HepG2 (cell line): ENCODE results near the gene LAMP2. TPM values are rescaled to one million over a fixed set of nuclear protein-coding genes. Genes with fewer than 3 reads are reported as not detected.

ENCODE experiments used
- ATAC-seq: fragments of 200-7000 bp; cut with Tn5 transposase; 3 replicates; pipeline ENCODE4 v1.9.1; 2020; ENCODE audit warnings: mild to moderate bottlenecking, moderate library complexity
- BruUV-seq: library from RNA; stranded (reverse); fragments of 400-500 nt; replicated peaks from 2 replicates; lab custom pipeline; 2021; lab: Mats Ljungman, UMichigan
- CTCF ChIA-PET: fragments of 300-600 bp; formaldehyde crosslinking; extraction: SDS; loops from one replicate; lab custom pipeline; 2021; ENCODE audit warnings: low total read pairs, inconsistent platforms, low intra/inter-chr PET ratio; lab: Yijun Ruan, JAX
- POLR2A ChIA-PET: fragments of 350-600 bp; sonication (Branson Sonifier 250); formaldehyde crosslinking; loops from one replicate; lab custom pipeline; 2020; ENCODE audit warnings: antibody characterized with exemption, inconsistent platforms; lab: Yijun Ruan, JAX
- DNase-seq: peaks from one replicate; pipeline ENCODE4 v3.0.0-alpha.2; 2015; ENCODE audit warnings: low spot score
- FAIRE-seq: peaks from 3 replicates; lab custom pipeline; 2011; peaks lifted over from hg19 to GRCh38; lab: Jason Lieb, UNC
- H2AFZ ChIP-seq: one replicate; pipeline ENCODE4 v1.6.1; 2011; ENCODE audit warnings: low read length, inconsistent platforms
- H3K27ac ChIP-seq: fragments of 300-600 bp; 3 replicates; pipeline ENCODE4 v1.8.0; 2011; ENCODE audit warnings: mixed run types, mild to moderate bottlenecking, mixed read lengths, low read length, inconsistent platforms; ENCODE audit not compliant: insufficient read depth; ENCODE audit errors: extremely low read length
- H3K27me3 ChIP-seq, 2 experiments: fragments of 200-600 bp in 1 of 2; 2 replicates in 1 of 2; 3 replicates in 1 of 2; pipeline versions ENCODE4 v1.6.0 to v1.8.0; 2011; ENCODE audit warnings: low read length in 2 of 2, mild to moderate bottlenecking in 2 of 2, moderate library complexity in 2 of 2, inconsistent platforms in 1 of 2; ENCODE audit not compliant: insufficient read depth in 2 of 2, control insufficient read depth in 1 of 2
- H3K36me3 ChIP-seq, 2 experiments: fragments of 200-600 bp in 1 of 2; replicated peaks in 1 of 2; 2 replicates in 1 of 2; 3 replicates in 1 of 2; pipeline versions ENCODE4 v1.5.1 to v1.8.0; 2011; ENCODE audit warnings: low read length in 2 of 2, inconsistent platforms in 1 of 2; ENCODE audit not compliant: insufficient read depth in 2 of 2, control insufficient read depth in 1 of 2
- H3K4me1 ChIP-seq: 2 replicates; pipeline ENCODE4 v1.5.1; 2012; ENCODE audit warnings: low read length, inconsistent platforms; ENCODE audit not compliant: insufficient read depth
- H3K4me2 ChIP-seq: 2 replicates; pipeline ENCODE4 v1.6.0; 2011; ENCODE audit warnings: low read depth, low read length, inconsistent platforms
- H3K4me3 ChIP-seq, 3 experiments: fragments of 200-600 bp in 1 of 3; sonication (generic), shearing (Covaris generic) in 1 of 3; replicated peaks in 1 of 3; 2 replicates each; pipeline ENCODE4 v1.5.1; 2011 to 2016; ENCODE audit warnings: low read length in 3 of 3, inconsistent platforms in 2 of 3, low read depth in 2 of 3, mild to moderate bottlenecking in 2 of 3, control low read depth in 1 of 3, mixed read lengths in 1 of 3; ENCODE audit not compliant: insufficient read depth in 1 of 3
- H3K79me2 ChIP-seq: one replicate; pipeline ENCODE4 v1.6.1; 2011; ENCODE audit warnings: low read length, inconsistent platforms; ENCODE audit not compliant: insufficient read depth
- H3K9ac ChIP-seq: 2 replicates; pipeline ENCODE4 v1.6.0; 2011; ENCODE audit warnings: mild to moderate bottlenecking, low read depth, low read length, inconsistent platforms; ENCODE audit not compliant: insufficient read depth
- H3K9me3 ChIP-seq: 2 replicates; pipeline ENCODE4 v1.5.1; 2012; ENCODE audit warnings: mild to moderate bottlenecking, low read length
- H4K20me1 ChIP-seq: 2 replicates; pipeline ENCODE4 v1.6.0; 2011; ENCODE audit warnings: inconsistent platforms, mild to moderate bottlenecking, low read length, moderate library complexity; ENCODE audit not compliant: insufficient read depth
- ARID3A ChIP-seq: IDR thresholded peaks from 2 replicates; pipeline ENCODE4 v1.6.1; 2012; ENCODE audit warnings: low read depth, low read length, improper control_type of control experiment
- BCL3 ChIP-seq: sonication (generic); formaldehyde crosslinking; IDR thresholded peaks from 2 replicates; pipeline ENCODE4 v1.5.1; 2020; ENCODE audit warnings: mild to moderate bottlenecking, missing genetic modification reagents, moderate library complexity
- NAIF1 ChIP-seq: sonication (generic); formaldehyde crosslinking; IDR thresholded peaks from 2 replicates; pipeline ENCODE4 v1.5.0; 2020; ENCODE audit warnings: mild to moderate bottlenecking, missing genetic modification reagents, borderline replicate concordance
- ZNF337 ChIP-seq: sonication (generic); formaldehyde crosslinking; IDR thresholded peaks from 2 replicates; pipeline ENCODE4 v1.5.1; 2020; ENCODE audit warnings: missing genetic modification reagents, low read depth, mild to moderate bottlenecking, borderline replicate concordance
- ZNF569 ChIP-seq: sonication (generic); formaldehyde crosslinking; IDR thresholded peaks from 2 replicates; pipeline ENCODE4 v1.5.0; 2020; ENCODE audit warnings: mild to moderate bottlenecking, missing genetic modification reagents, moderate library complexity, borderline replicate concordance
- ZNF788 ChIP-seq: sonication (generic); formaldehyde crosslinking; IDR thresholded peaks from 2 replicates; pipeline ENCODE4 v1.5.0; 2020; ENCODE audit warnings: mild to moderate bottlenecking, missing genetic modification reagents, borderline replicate concordance
- ZSCAN25 ChIP-seq: sonication (generic); formaldehyde crosslinking; IDR thresholded peaks from 2 replicates; pipeline ENCODE4 v1.8.0; 2022; ENCODE audit warnings: mild to moderate bottlenecking, missing genetic modification reagents
- WGBS: methylation state at CpG from one replicate; pipeline ENCODE4 v1.1.6; 2017; ENCODE audit warnings: low lambda C conversion rate; 5-methylcytosine and 5-hydroxymethylcytosine counted together
- in situ Hi-C: cut with HindIII; loops from 2 replicates; pipeline ENCODE4 v1.10.0; 2017; ENCODE audit warnings: low pct_unique_long_range_greater_than_20kb; ENCODE audit not compliant: extremely low pct_ligation_motif_present
- intact Hi-C: fragments of 100-400 bp; cut with micrococcal nuclease; formaldehyde crosslinking; loops from one replicate; pipeline ENCODE4 v1.10.0; 2022; ENCODE audit not compliant: unreplicated experiment
- polyA plus RNA-seq, 8 experiments: library from polyadenylated mRNA; depleted of rRNA in 3 of 8; stranded (reverse) in 7 of 8; unstranded in 1 of 8; fragments of >200 nt; fragmentation: Illumina TruSeq in 4 of 8; extraction: Trizol in 4 of 8; gene quantifications; 2 replicates each; pipeline versions ENCODE4 v1.2.1 to v1.2.3, GENCODE V29; 2011 to 2016; ENCODE audit warnings: low read depth in 4 of 8, missing spikeins in 1 of 8, mixed read lengths in 1 of 8; ENCODE audit not compliant: insufficient read depth in 1 of 8
- total RNA-seq, 5 experiments: library from RNA; depleted of rRNA; stranded (reverse); fragments of >200 nt; fragmentation: Illumina TruSeq; extraction: Trizol; gene quantifications; 2 replicates each; pipeline ENCODE4 v1.2.3, GENCODE V29; 2016; ENCODE audit warnings: low read depth in 1 of 5

LAMP2 gene
- total and polyA plus RNA-seq, 2 of the 13 experiments (the other 11 are each of a cell fraction or from before 2014, with no cell fraction given): 127 to 170 TPM

- no peak overlapping the region for H2AFZ ChIP-seq
- intact Hi-C loops: no loop called here
- no peak for FAIRE-seq
These were observed 15.1 kb downstream of the LAMP2 start for GRCh38 chrX:120453985-120454384.

More at GRCh38 chrX:120453985-120454384, 15.1 kb downstream of the LAMP2 start:
- ATAC-seq: no peak
- no peak overlapping the region for H3K4me2 ChIP-seq
- no peak overlapping the region for H3K27ac ChIP-seq
- H3K79me2 ChIP-seq: peaks cover 16% of the 10 kb centered on the region
- 92% methylated on average over 5 of the region's 5 CpGs for WGBS
- CTCF ChIA-PET: no interaction called here
- no TSS peak for BruUV-seq
- POLR2A ChIA-PET: no interaction called here
- H3K9ac ChIP-seq: no peak overlapping the region
- no peak overlapping the region for H3K4me3 ChIP-seq
- TF ChIP-seq BCL3 (CRISPR knock-in tag) (no peak), NAIF1 (no peak), ARID3A (no peak), ZNF788 (CRISPR knock-in tag) (no peak), ZNF569 (CRISPR knock-in tag) (no peak), ZNF337 (CRISPR knock-in tag) (no peak), ZSCAN25 (CRISPR knock-in tag) (no peak)
- no peaks in the 10 kb centered on the region for H4K20me1 ChIP-seq
- no peaks in the 10 kb centered on the region for H3K9me3 ChIP-seq
- peaks cover 0 to 16% of the 10 kb centered on the region in 2 experiments; a peak in 1 of 5 replicates for H3K36me3 ChIP-seq
- DNase-seq: no peak
- no peaks in the 10 kb centered on the region for H3K4me1 ChIP-seq
- in situ Hi-C loops: loop anchor here (25.0 kb wide), 1 partner anchor 217 kb away; no protein-coding TSS in a partner anchor
- no peaks in the 10 kb centered on the region for H3K27me3 ChIP-seq
